ENCODE data around the gene PITPNM3. TPM values are rescaled to one million over a fixed set of nuclear protein-coding genes. Genes with fewer than 3 reads are reported as not detected.

Gene PITPNM3
- total and polyA plus RNA-seq, 3 experiments from 2014 or later: 0.40 to 0.50 TPM; not detected in 1

GRCh38 chr17:6464446-6465041, 91.8 kb downstream of the PITPNM3 start:
- Histone ChIP-seq H3K36me3 (ENCODE audit: insufficient read depth, low read length) (no peaks in the 10 kb centered on the region), H3K4me3 (ENCODE audit: low read length) (no peak overlapping the region), H3K27me3 (ENCODE audit: insufficient read depth, low read length, poor library complexity, severe bottlenecking) (no peaks in the 10 kb centered on the region), H3K27ac (ENCODE audit: low read depth, low read length) (no peak overlapping the region), H3K4me1 (ENCODE audit: insufficient read depth, low read length) (no peaks in the 10 kb centered on the region), H3K9me3 (ENCODE audit: low read length) (no peaks in the 10 kb centered on the region)
- H3K4me1 Mint-ChIP-seq: no peaks in the 10 kb centered on the region
- H3K9me3 Mint-ChIP-seq: no peaks in the 10 kb centered on the region
- H3K4me3 Mint-ChIP-seq: no peak overlapping the region
- no peaks in the 10 kb centered on the region for H3K36me3 Mint-ChIP-seq
- POLR2A ChIA-PET: no interaction called here
- peaks cover 7 to 10% of the 10 kb centered on the region in 2 donors for H3K27me3 Mint-ChIP-seq
- CTCF ChIA-PET: no interaction called here
- no peak overlapping the region for H3K27ac Mint-ChIP-seq
- no peak for DNase-seq

- Mint-ChIP-seq H3K9me3 (no peaks in the 10 kb centered on the region), H3K36me3 (no peaks in the 10 kb centered on the region), H3K4me3 (no peak overlapping the region), H3K27ac (no peak overlapping the region), H3K27me3 (peaks cover 7 to 10% of the 10 kb centered on the region in 2 donors), H3K4me1 (no peaks in the 10 kb centered on the region)
- DNase-seq: no peak
- Histone ChIP-seq H3K9me3 (ENCODE audit: low read length) (no peaks in the 10 kb centered on the region), H3K27ac (ENCODE audit: low read depth, low read length) (no peak overlapping the region), H3K36me3 (ENCODE audit: insufficient read depth, low read length) (no peaks in the 10 kb centered on the region), H3K27me3 (ENCODE audit: insufficient read depth, low read length, poor library complexity, severe bottlenecking) (no peaks in the 10 kb centered on the region), H3K4me3 (ENCODE audit: low read length) (no peak overlapping the region), H3K4me1 (ENCODE audit: insufficient read depth, low read length) (no peaks in the 10 kb centered on the region)
- CTCF ChIA-PET: no interaction called here
- POLR2A ChIA-PET: no interaction called here
Observed at GRCh38 chr17:6463616-6464445, 92.5 kb downstream of the PITPNM3 start.

- CTCF ChIA-PET: interaction anchor here (0.8 kb wide), 1 partner anchor 10 kb away, joined by 3 read pairs; no protein-coding TSS in a partner anchor
- H3K36me3 Mint-ChIP-seq: no peaks in the 10 kb centered on the region
- POLR2A ChIA-PET: no interaction called here
- H3K27me3 ChIP-seq (ENCODE audit: insufficient read depth, low read length, poor library complexity, severe bottlenecking): no peaks in the 10 kb centered on the region
- no peak overlapping the region for H3K27ac ChIP-seq (ENCODE audit: low read depth, low read length)
- H3K4me3 Mint-ChIP-seq: no peak overlapping the region
- H3K9me3 Mint-ChIP-seq: no peaks in the 10 kb centered on the region
- H3K4me1 ChIP-seq (ENCODE audit: insufficient read depth, low read length): no peaks in the 10 kb centered on the region
- no peaks in the 10 kb centered on the region for H3K9me3 ChIP-seq (ENCODE audit: low read length)
- no peaks in the 10 kb centered on the region for H3K36me3 ChIP-seq (ENCODE audit: insufficient read depth, low read length)
- H3K27ac Mint-ChIP-seq: no peak overlapping the region
- H3K4me3 ChIP-seq (ENCODE audit: low read length): no peak overlapping the region
- H3K4me1 Mint-ChIP-seq: no peaks in the 10 kb centered on the region
- peaks cover 5 to 10% of the 10 kb centered on the region in 2 donors for H3K27me3 Mint-ChIP-seq
- no peak for DNase-seq
Observed at GRCh38 chr17:6462692-6463091, 93.7 kb downstream of the PITPNM3 start.

GRCh38 chr17:6461792-6462524, 94.4 kb downstream of the PITPNM3 start:
- H3K9me3 Mint-ChIP-seq: no peaks in the 10 kb centered on the region
- DNase-seq: no peak
- POLR2A ChIA-PET: no interaction called here
- H3K27me3 Mint-ChIP-seq: peaks cover 5 to 10% of the 10 kb centered on the region in 2 donors
- H3K27me3 ChIP-seq (ENCODE audit: insufficient read depth, low read length, poor library complexity, severe bottlenecking): no peaks in the 10 kb centered on the region
- H3K27ac ChIP-seq (ENCODE audit: low read depth, low read length): no peak overlapping the region
- no peaks in the 10 kb centered on the region for H3K4me1 Mint-ChIP-seq
- peak overlapping the region in 2 of 8 donors; percentile 22 to 48 for H3K27ac Mint-ChIP-seq
- H3K36me3 ChIP-seq (ENCODE audit: insufficient read depth, low read length): no peaks in the 10 kb centered on the region
- CTCF ChIA-PET: no interaction called here
- no peak overlapping the region for H3K4me3 ChIP-seq (ENCODE audit: low read length)
- no peaks in the 10 kb centered on the region for H3K36me3 Mint-ChIP-seq
- peak overlapping the region in 1 of 7 donors; percentile 46 for H3K4me3 Mint-ChIP-seq
- H3K9me3 ChIP-seq (ENCODE audit: low read length): no peaks in the 10 kb centered on the region
- no peaks in the 10 kb centered on the region for H3K4me1 ChIP-seq (ENCODE audit: insufficient read depth, low read length)

GRCh38 chr17:6461246-6461645, 95.1 kb downstream of the PITPNM3 start:
- no peak for DNase-seq
- Histone ChIP-seq H3K27ac (ENCODE audit: low read depth, low read length) (no peak overlapping the region), H3K4me3 (ENCODE audit: low read length) (no peak overlapping the region), H3K27me3 (ENCODE audit: insufficient read depth, low read length, poor library complexity, severe bottlenecking) (no peaks in the 10 kb centered on the region), H3K4me1 (ENCODE audit: insufficient read depth, low read length) (no peaks in the 10 kb centered on the region), H3K36me3 (ENCODE audit: insufficient read depth, low read length) (no peaks in the 10 kb centered on the region), H3K9me3 (ENCODE audit: low read length) (no peaks in the 10 kb centered on the region)
- POLR2A ChIA-PET: no interaction called here
- CTCF ChIA-PET: no interaction called here
- Mint-ChIP-seq H3K27me3 (peaks cover 5 to 7% of the 10 kb centered on the region in 2 donors), H3K4me1 (peaks cover 4 to 6% (median 5%) of the 10 kb centered on the region in 3 donors), H3K27ac (no peak overlapping the region), H3K4me3 (no peak overlapping the region), H3K36me3 (no peaks in the 10 kb centered on the region), H3K9me3 (no peaks in the 10 kb centered on the region)

- POLR2A ChIA-PET: no interaction called here
- Mint-ChIP-seq H3K9me3 (no peaks in the 10 kb centered on the region), H3K36me3 (no peaks in the 10 kb centered on the region), H3K4me3 (no peak overlapping the region), H3K27ac (peak overlapping the region in 1 of 8 donors; percentile 32), H3K27me3 (peaks cover 3 to 5% of the 10 kb centered on the region in 2 donors), H3K4me1 (peaks cover 5 to 8% (median 6%) of the 10 kb centered on the region in 3 donors)
- H3K9me3 ChIP-seq (ENCODE audit: low read length): no peaks in the 10 kb centered on the region
- no peak for DNase-seq
- no peaks in the 10 kb centered on the region for H3K27me3 ChIP-seq (ENCODE audit: insufficient read depth, low read length, poor library complexity, severe bottlenecking)
- H3K27ac ChIP-seq (ENCODE audit: low read depth, low read length): no peak overlapping the region
- H3K4me3 ChIP-seq (ENCODE audit: low read length): no peak overlapping the region
- CTCF ChIA-PET: no interaction called here
- no peaks in the 10 kb centered on the region for H3K36me3 ChIP-seq (ENCODE audit: insufficient read depth, low read length)
- H3K4me1 ChIP-seq (ENCODE audit: insufficient read depth, low read length): no peaks in the 10 kb centered on the region
Observed at GRCh38 chr17:6460531-6461161, 95.7 kb downstream of the PITPNM3 start.

GRCh38 chr17:6458460-6458950, 97.8 kb downstream of the PITPNM3 start:
- no peak for DNase-seq
- Histone ChIP-seq H3K9me3 (ENCODE audit: low read length) (no peaks in the 10 kb centered on the region), H3K27me3 (ENCODE audit: insufficient read depth, low read length, poor library complexity, severe bottlenecking) (no peaks in the 10 kb centered on the region), H3K4me1 (ENCODE audit: insufficient read depth, low read length) (peaks cover 5% of the 10 kb centered on the region), H3K4me3 (ENCODE audit: low read length) (no peak overlapping the region), H3K27ac (ENCODE audit: low read depth, low read length) (no peak overlapping the region), H3K36me3 (ENCODE audit: insufficient read depth, low read length) (no peaks in the 10 kb centered on the region)
- Mint-ChIP-seq H3K9me3 (no peaks in the 10 kb centered on the region), H3K27ac (no peak overlapping the region), H3K27me3 (peaks cover 2 to 9% of the 10 kb centered on the region in 2 donors), H3K36me3 (no peaks in the 10 kb centered on the region), H3K4me3 (no peak overlapping the region), H3K4me1 (peaks cover 8 to 18% (median 17%) of the 10 kb centered on the region in 3 donors)
- ChIA-PET CTCF (interaction anchor here (0.8 to 1.2 kb wide), 2 partner anchors 10 to 14 kb away, joined by 3 to 4 read pairs; no protein-coding TSS in a partner anchor), POLR2A (no interaction called here)
